SJSA1 (cell line): ENCODE data around the gene CD4. TPM values are rescaled to one million over a fixed set of nuclear protein-coding genes. Genes with fewer than 3 reads are reported as not detected.

ENCODE experiments used
- DNase-seq, 2 experiments: peaks; one replicate each; pipeline ENCODE4 v3.0.0-alpha.2; 2015 to 2020; ENCODE audit warnings: low spot score in 2 of 2, low read depth in 1 of 2
- H3K27ac ChIP-seq: fragments of 250-450 bp; sonication (Bioruptor Pico); 2 replicates; pipeline ENCODE4 v1.5.1; 2020; ENCODE audit warnings: mild to moderate bottlenecking, moderate library complexity
- H3K27me3 ChIP-seq: fragments of 250-450 bp; sonication (Bioruptor Pico); replicated peaks from 2 replicates; pipeline ENCODE4 v1.5.1; 2020; ENCODE audit warnings: mild to moderate bottlenecking, moderate library complexity
- H3K36me3 ChIP-seq: fragments of 250-450 bp; sonication (Bioruptor Pico); 2 replicates; pipeline ENCODE4 v1.5.1; 2020; ENCODE audit warnings: mild to moderate bottlenecking
- H3K4me1 ChIP-seq: fragments of 250-450 bp; sonication (Bioruptor Pico); replicated peaks from 2 replicates; pipeline ENCODE4 v1.6.1; 2021; ENCODE audit warnings: mild to moderate bottlenecking
- H3K4me3 ChIP-seq: fragments of 250-450 bp; sonication (Bioruptor Pico); 2 replicates; pipeline ENCODE4 v1.5.1; 2020; ENCODE audit warnings: mild to moderate bottlenecking
- H3K9me3 ChIP-seq: fragments of 250-450 bp; sonication (Bioruptor Pico); replicated peaks from 2 replicates; pipeline ENCODE4 v1.5.1; 2020; ENCODE audit warnings: mild to moderate bottlenecking
- total RNA-seq: library from RNA; depleted of rRNA; stranded (reverse); fragments of >200 nt; shearing (Covaris generic); gene quantifications from 2 replicates; pipeline ENCODE4 v1.2.3, GENCODE V29; 2014

Gene CD4
- total RNA-seq, 1 experiment from 2014 or later: not detected

GRCh38 chr12:6819106-6820030 lies 30.0 kb downstream of the CD4 start:
- no peaks in the 10 kb centered on the region for H3K4me1 ChIP-seq

GRCh38 chr12:6820166-6820565 lies 30.8 kb downstream of the CD4 start:
- H3K36me3 ChIP-seq: no peaks in the 10 kb centered on the region
- no peak overlapping the region for H3K27ac ChIP-seq
- DNase-seq: no peak
- H3K4me1 ChIP-seq: no peaks in the 10 kb centered on the region
- H3K4me3 ChIP-seq: no peak overlapping the region
- no peaks in the 10 kb centered on the region for H3K9me3 ChIP-seq
- peaks cover 51% of the 10 kb centered on the region for H3K27me3 ChIP-seq

More at GRCh38 chr12:6819106-6820030, 30.0 kb downstream of the CD4 start:
- Histone ChIP-seq H3K27ac (no peak overlapping the region), H3K36me3 (no peaks in the 10 kb centered on the region), H3K27me3 (peaks cover 51% of the 10 kb centered on the region), H3K4me3 (no peak overlapping the region), H3K9me3 (no peaks in the 10 kb centered on the region)
- no peak for DNase-seq

GRCh38 chr12:6821591-6822425 lies 32.5 kb downstream of the CD4 start, which contains the start of gene GPR162:
Gene GPR162 (plus strand): TSS chr12:6821821. CDS start chr12:6823899, 2,078 bp downstream.
- H3K9me3 ChIP-seq: no peaks in the 10 kb centered on the region

GRCh38 chr12:6822426-6823135 lies 33.3 kb downstream of the CD4 start:
- peaks cover 76% of the 10 kb centered on the region for H3K27me3 ChIP-seq
- H3K4me1 ChIP-seq: peaks cover 7% of the 10 kb centered on the region; the same call in 1 of the 2 replicates
- H3K9me3 ChIP-seq: no peaks in the 10 kb centered on the region
- no peak for DNase-seq
- no peak overlapping the region for H3K27ac ChIP-seq
- no peaks in the 10 kb centered on the region for H3K36me3 ChIP-seq
- no peak overlapping the region for H3K4me3 ChIP-seq

More at GRCh38 chr12:6821591-6822425, 32.5 kb downstream of the CD4 start, which contains the start of gene GPR162:
- H3K4me3 ChIP-seq: no peak within 1 kb of the TSS
- H3K27ac ChIP-seq: no peak within 1 kb of the TSS
- peaks cover 68% of the 10 kb centered on the region for H3K27me3 ChIP-seq
- H3K4me1 ChIP-seq: peaks cover 3% of the 10 kb centered on the region; the same call in 1 of the 2 replicates
- H3K36me3 ChIP-seq: no peaks in the 10 kb centered on the region
- no peak for DNase-seq

GRCh38 chr12:6823182-6824084 lies 34.1 kb downstream of the CD4 start:
- peaks cover 13% of the 10 kb centered on the region for H3K4me1 ChIP-seq
- no peak for DNase-seq
- no peaks in the 10 kb centered on the region for H3K36me3 ChIP-seq
- H3K4me3 ChIP-seq: no peak overlapping the region
- peaks cover under 1% of the 10 kb centered on the region; the same call in 1 of the 2 replicates for H3K9me3 ChIP-seq
- no peak overlapping the region for H3K27ac ChIP-seq
- H3K27me3 ChIP-seq: peaks cover 82% of the 10 kb centered on the region

- Histone ChIP-seq H3K4me1 (peaks cover 21% of the 10 kb centered on the region), H3K9me3 (peaks cover 5% of the 10 kb centered on the region), H3K27ac (no peak overlapping the region), H3K27me3 (peaks cover 86% of the 10 kb centered on the region), H3K4me3 (no peak overlapping the region), H3K36me3 (0 out of 2 replicates have a peak, but pooled peaks cover 3% of the 10 kb centered on the region)
- no peak for DNase-seq
Measured at GRCh38 chr12:6824085-6824775, 34.9 kb downstream of the CD4 start.

GRCh38 chr12:6824901-6825381 lies 35.6 kb downstream of the CD4 start:
- H3K4me3 ChIP-seq: no peak overlapping the region

GRCh38 chr12:6825398-6826124 lies 36.2 kb downstream of the CD4 start:
- Histone ChIP-seq H3K4me3 (no peak overlapping the region), H3K27ac (no peak overlapping the region), H3K9me3 (peaks cover 5% of the 10 kb centered on the region), H3K36me3 (0 out of 2 replicates have a peak, but pooled peaks cover 3% of the 10 kb centered on the region), H3K4me1 (peaks cover 21% of the 10 kb centered on the region), H3K27me3 (peaks cover 90% of the 10 kb centered on the region)
- peak; percentile 84 to 85 for DNase-seq

More at GRCh38 chr12:6824901-6825381, 35.6 kb downstream of the CD4 start:
- DNase-seq: no peak
- Histone ChIP-seq H3K4me1 (peaks cover 21% of the 10 kb centered on the region), H3K27me3 (peaks cover 88% of the 10 kb centered on the region), H3K9me3 (peaks cover 5% of the 10 kb centered on the region), H3K27ac (no peak overlapping the region), H3K36me3 (0 out of 2 replicates have a peak, but pooled peaks cover 3% of the 10 kb centered on the region)

GRCh38 chr12:6826125-6826733 lies 36.9 kb downstream of the CD4 start:
- Histone ChIP-seq H3K4me1 (peaks cover 21% of the 10 kb centered on the region), H3K4me3 (no peak overlapping the region), H3K27me3 (peaks cover 88% of the 10 kb centered on the region), H3K36me3 (0 out of 2 replicates have a peak, but pooled peaks cover 3% of the 10 kb centered on the region), H3K9me3 (peaks cover 5% of the 10 kb centered on the region), H3K27ac (no peak overlapping the region)
- no peak for DNase-seq

- H3K4me3 ChIP-seq: no peak overlapping the region
- H3K9me3 ChIP-seq: peaks cover 5% of the 10 kb centered on the region
- H3K27me3 ChIP-seq: peaks cover 84% of the 10 kb centered on the region
- no peak for DNase-seq
- H3K36me3 ChIP-seq: 0 out of 2 replicates have a peak, but pooled peaks cover 3% of the 10 kb centered on the region
- H3K27ac ChIP-seq: no peak overlapping the region
- H3K4me1 ChIP-seq: peaks cover 21% of the 10 kb centered on the region
Measured at GRCh38 chr12:6826734-6827436, 37.6 kb downstream of the CD4 start.
